ENCODE measurements around the gene CLEC3B.

DNA sequence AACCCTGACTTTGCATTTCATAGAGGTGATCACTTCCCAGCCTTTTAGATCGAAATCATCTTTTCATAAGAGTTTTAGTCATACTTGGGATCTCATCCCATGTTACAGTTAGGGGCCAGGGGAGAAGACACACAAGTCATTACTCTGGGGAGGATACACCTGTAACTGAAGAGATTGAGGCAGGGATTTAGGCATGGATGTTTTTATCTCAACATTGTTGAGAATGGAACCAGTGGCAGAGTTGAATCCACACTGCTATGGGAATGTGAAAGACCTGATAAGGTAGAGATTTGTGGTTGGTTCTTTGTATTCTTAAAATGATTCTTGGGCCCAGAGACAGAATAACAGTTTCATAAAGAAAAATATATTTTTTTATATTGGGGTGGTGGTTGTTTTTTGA, 16.2 kb upstream of the CLEC3B start:
- no peak for TF ChIP-seq EZH2 (IDR thresholded peaks at IDR 0.05; ENCODE audit: borderline replicate concordance, low read length)
- TF ChIP-seq, protein P1, sequence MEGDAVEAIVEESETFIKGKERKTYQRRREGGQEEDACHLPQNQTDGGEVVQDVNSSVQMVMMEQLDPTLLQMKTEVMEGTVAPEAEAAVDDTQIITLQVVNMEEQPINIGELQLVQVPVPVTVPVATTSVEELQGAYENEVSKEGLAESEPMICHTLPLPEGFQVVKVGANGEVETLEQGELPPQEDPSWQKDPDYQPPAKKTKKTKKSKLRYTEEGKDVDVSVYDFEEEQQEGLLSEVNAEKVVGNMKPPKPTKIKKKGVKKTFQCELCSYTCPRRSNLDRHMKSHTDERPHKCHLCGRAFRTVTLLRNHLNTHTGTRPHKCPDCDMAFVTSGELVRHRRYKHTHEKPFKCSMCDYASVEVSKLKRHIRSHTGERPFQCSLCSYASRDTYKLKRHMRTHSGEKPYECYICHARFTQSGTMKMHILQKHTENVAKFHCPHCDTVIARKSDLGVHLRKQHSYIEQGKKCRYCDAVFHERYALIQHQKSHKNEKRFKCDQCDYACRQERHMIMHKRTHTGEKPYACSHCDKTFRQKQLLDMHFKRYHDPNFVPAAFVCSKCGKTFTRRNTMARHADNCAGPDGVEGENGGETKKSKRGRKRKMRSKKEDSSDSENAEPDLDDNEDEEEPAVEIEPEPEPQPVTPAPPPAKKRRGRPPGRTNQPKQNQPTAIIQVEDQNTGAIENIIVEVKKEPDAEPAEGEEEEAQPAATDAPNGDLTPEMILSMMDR (IDR thresholded peaks at IDR 0.05; ENCODE audit: low read length): no peak
